HG03045 (cell line): ENCODE results near the gene P3R3URF.

ENCODE experiments used
- ATAC-seq: cut with Tn5 transposase; IDR thresholded peaks from one replicate; pipeline ENCODE4 v1.9.1; 2021; ENCODE audit warnings: mild to moderate bottlenecking, moderate library complexity; ENCODE audit not compliant: unreplicated experiment

The P3R3URF gene

DNA sequence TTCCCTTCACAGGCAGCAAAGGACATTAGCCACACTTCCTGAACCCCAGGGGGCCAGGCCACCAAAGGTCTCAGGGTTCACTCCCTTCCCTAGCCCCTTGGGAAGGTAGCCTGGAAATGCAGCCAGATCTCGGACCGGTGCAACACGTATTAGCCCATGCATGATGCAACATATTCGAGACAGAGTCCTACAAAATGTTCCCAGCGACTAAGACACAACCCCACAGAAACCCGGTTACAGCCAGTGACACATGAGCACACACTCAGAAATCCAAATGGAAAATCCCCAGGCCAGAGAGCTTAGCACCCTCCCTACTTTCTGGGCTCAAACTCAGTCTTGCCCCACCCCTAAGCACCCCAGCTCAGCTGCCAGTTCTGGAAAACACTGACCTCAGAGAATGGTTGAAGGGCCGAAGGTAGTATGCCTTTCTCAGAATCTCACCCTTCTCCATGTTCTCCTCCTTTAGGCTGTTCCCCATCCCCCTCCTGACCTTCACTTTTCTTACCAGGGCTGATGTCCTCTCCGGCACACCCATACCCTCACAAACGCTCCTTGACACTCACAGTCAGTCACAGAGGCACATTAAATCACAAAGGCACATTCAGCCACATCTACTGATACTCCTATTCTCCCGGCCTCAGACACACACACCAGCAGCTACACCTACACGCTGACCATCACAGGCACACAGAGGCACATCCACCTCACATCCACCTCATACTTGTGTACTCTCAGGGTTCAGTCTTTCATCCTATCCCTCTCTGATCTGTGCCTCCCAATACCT, 1.6 kb downstream of the P3R3URF start, which contains the start of gene TSPAN1:
Gene TSPAN1 (plus strand): TSS at position 640 of the 784 bp plus-strand sequence. CDS start 6,021 bp downstream, outside the sequence.
- ATAC-seq = no peak

DNA sequence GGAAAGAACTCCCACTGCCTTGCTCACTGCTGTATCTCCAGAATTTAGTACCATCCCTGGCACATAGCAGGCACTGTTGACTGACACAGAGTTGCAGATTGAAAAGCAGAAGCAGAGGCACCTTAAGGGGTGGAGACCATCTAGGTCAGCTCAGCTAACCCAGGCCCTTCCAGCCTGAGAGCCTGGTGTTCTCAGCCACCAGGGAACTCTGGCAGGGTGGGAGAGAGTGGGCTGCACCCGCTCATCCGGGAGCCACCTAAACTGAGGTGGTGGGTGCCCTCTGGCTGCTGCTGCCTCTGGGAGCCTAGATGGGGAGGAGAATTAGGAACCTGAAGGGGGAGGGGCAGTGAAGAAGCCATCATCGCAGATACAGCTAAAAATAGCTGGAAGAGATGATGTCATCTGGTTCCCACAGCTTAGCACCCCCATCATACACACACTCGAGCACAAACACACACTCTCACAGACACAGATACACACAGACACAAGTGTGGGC, 2.9 kb downstream of the P3R3URF start:
- no peak for ATAC-seq

DNA sequence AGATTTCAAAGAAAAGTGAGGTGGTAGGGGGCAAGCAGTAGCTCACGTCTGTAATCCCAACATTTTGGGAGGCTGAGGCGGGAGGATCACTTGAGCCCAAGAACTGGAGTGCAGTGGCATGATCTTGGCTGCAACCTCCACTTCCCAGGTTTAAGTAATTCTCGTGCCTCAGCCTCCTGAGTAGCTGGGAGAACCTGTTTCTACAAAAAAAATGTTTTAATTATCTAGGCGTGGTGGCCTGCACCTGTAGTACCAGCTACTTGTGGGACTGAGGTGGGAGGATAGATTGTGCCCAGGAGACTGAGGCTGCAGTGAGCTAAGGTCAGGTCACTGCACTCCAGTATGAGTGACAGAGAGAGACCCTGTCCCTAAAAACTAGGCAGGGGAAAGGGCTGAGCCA, 4.0 kb downstream of the P3R3URF start:
- no peak for ATAC-seq

DNA sequence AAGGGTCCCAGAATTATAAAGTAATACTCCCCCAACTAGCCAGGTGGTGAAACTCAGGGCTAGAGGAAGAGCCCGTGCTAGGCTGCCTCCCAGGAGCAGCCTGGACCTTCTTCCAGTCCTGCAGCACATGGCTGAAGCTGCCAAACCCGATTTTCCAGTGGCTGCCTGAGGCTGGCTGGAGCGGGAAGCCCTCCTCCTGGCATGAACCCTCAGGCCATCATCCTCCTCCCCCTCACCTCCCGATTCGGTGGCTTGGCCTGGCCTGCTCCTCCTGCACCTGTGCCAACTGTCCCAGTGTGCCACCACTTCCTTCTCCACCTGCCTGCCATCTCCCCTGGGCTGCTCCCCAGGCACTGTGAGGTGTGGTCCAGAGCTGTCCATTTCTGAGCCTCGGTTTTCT, 4.4 kb downstream of the P3R3URF start:
- ATAC-seq = no peak

DNA sequence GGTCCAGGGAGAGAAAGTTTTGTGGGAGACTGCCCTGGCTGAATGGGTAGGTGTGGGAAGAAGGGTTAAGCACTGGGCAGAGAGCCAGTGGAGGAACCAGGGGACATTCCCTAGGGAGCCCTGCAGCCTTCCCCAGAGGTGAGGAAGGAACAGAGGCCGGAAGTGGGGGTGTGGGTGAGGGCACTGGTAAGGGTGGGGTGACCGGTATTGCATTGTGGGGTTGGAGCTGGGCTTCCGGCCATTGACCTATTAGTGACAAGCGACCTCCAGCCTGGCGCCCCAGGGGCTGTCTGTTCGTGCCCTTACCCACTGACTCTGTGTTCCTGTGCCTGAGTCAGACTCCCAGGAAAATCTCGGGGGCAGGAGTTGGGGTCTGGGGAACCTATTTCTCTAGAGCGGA, 4.9 kb downstream of the P3R3URF start:
- ATAC-seq = no peak

DNA sequence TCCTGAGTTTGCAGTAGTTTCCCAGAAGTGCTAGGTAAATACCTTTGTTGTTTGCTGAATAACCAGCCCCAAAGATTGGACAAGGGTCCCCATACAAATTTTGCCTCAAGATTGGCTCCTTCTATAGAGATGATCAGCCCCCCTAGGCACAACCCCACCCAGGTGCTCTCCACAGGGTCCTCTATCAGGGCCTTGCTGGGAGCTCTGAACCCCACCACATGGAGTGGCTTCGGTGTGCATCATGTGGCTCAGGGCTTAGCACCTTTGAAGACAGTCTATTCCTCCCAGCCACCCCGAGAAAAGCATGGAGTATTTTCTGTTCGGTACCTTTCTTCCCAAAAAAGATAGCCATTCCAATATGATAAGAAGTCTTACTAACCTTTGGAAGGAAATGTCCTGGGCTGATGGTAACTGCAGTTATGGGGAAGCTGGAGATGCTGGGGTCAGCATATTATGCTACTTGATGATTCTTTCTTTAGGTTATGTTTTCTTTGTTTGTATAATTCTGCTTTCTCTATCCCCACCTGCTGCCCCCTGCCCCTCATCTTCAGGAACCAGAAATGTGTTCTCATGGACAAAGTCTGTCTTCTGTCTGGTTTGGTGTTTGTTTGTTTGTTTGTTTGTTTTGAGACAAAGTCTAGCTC, 6.4 kb downstream of the P3R3URF start:
- ATAC-seq = no peak

DNA sequence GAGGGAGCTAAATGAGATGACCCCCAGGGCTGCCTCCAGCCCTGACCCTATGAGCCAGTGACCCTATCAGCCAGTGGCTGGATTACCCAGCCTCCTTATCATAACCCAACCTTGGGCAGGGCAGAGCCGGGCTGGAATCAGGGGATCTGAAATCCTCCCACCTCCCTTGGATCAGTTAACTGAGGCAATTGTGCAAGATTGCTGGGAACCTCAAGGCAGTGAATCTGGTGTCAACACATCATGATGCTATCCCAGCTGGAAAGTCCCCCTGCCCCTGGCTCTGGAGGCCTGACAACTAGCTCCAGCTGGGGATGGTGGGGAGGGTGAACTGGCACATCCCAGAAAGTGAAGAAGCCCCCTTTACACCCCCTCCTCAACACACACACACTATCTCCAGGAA, 7.8 kb downstream of the P3R3URF start:
- no peak for ATAC-seq

DNA sequence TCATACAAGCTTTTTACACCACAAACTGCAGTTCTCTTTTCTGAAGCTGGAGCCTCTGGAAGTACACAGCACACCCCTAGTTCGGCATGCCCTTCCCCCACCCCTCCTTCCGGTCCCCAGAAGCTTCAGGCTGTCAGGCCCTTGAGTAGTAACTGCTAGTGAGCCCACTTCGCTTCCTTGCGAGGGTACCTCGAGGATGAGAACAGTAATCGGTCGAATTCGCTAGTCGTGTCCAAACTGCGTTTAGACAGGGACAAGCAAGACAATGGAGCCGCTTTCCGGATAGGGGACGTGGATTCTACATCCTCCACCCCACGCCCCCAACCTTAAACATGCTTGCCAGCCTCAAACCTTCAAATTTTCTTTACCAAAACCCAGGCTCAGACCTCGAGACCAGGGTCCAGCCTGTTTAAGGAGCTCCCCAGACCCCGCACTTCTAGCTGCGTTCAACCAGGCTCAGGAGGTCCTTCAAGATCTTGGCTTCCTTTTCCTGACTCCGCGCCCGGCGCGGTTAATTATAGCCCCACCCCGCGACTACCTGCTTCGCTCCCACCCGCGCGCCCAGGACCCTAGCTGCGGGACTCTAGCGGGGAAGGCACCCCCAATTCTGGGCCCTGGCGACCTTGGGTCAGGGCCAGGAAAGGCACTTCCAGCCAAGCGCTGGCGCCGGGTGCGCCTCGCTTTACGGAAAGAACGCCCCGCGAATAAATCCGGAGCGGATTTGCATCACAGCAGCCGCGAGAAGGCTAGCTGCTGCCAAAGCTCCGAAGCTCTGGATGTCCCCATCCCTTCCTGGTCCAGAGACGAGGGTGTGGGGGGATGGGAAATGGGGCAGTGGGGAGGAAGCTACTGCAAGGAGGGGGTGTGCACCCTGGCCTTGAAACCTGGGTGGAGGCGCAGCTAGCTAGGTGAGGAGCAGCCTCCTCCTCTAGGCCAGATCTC, 9.5 kb downstream of the P3R3URF start:
- ATAC-seq = no peak

DNA sequence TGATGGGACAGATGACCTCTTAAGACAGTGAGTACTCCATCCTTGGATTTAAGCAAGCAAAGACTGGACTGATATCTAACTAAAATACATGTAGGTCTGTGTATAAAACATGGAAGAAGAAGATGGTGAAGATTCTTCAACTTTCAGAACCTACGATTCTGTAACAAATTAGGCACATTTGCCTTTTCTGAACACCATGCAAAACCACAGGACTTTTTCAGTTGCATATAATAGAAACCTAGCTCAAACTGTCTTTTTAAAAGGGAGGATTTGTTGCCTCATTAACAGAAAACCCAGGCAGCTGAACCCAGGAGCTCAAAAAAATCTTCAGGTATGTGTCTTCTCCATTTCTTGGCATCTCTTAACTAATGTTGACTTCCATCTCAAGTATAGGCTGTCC, 16.1 kb downstream of the P3R3URF start:
- ATAC-seq = no peak

DNA sequence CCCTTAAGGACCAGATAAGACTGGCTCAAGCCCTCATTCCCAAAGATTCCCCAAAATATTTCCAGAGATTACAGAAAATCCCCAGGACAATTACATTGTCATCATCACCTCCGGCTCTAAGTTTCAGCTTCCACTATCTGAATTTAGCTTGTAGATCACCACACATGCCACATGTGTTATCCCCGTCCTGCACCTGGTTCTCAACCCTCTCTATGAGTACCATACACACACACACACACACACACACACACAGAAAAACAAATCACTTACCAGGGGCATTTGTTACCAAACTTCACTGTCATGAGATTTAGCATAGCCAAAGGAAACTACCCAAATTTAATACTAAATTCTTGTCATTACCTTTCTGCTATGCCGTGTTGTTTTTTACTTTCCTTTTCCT, 16.8 kb downstream of the P3R3URF start:
- no peak for ATAC-seq

DNA sequence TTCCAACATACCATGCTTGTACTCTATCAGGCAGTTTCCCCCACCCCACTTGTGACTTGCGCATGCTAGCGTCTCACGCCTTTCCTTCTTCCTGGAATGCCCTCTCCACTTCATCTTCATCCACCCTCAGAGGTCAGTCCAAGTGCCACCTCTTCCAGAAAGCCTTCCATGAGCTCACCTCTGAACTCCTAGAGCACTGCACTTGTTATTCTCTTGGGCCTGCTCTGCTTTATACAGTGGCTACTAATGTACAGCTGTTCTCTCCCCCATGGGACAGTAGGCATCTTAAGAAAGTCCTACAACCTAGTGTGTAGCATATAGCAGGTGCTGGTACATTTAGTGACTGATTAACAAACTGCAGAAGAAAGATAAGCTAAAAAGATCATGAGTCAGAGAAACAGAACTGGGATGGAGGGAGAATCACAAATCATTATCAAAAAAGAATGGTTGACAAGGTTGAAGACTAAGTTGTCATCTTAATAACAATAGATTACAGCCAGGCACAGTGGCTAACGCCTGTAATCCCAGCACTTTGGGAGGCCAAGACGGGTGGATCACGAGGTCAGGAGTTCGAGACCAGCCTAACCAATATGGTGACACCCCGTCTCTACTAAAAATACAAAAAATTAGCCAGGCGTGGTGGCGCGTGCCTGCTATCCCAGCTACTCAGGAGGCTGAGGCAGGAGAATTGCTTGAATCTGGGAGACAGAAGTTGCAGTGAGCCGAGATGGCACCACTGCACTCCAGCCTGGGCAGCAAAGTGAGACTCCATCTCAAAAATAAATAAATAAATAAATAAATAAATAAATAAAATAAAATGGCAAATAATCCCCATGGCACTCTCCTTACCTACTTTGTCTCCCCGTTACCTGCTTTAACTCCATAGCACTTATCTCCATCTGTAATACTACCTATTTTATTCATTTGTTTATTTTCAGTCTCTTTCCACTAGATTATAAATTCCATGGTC, 17.7 kb downstream of the P3R3URF start:
- no peak for ATAC-seq

DNA sequence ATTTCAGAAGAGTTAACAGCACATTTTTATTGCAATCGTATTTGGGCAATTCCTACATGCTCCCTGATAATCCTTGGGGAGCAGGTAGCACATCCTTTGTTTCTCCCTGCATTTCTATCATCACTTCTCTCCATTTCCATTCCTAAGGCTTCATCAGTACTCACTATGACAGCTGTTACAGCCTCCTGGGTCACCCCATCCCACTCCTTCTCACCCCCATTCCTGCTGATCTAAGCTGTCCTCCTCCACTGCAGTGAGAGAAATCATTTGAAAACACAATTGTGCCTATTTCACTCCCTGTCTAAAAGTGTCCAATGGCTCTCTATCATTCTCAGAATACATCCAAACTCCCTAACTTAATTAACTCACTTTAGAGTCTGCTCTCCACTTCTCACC, 18.4 kb downstream of the P3R3URF start:
- ATAC-seq = no peak

DNA sequence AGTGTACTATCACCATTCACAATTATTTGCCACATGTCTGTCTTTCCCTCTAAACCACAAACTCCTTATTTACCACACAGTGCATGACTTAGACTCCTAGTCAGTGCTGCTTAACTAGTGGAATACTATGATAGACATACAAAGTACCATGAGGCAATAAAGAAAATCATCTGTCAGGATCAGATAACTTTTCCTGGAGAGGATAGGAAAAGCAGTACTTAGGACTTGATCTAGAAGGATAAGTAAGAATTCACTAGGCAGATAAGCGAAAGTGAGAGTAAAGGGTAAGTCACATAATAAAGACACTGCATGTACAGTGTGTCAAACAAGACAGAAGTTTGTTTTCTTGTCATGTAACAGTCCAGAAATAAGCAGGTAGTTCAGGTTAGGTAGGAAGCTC, 22.6 kb downstream of the P3R3URF start:
- no peak for ATAC-seq

DNA sequence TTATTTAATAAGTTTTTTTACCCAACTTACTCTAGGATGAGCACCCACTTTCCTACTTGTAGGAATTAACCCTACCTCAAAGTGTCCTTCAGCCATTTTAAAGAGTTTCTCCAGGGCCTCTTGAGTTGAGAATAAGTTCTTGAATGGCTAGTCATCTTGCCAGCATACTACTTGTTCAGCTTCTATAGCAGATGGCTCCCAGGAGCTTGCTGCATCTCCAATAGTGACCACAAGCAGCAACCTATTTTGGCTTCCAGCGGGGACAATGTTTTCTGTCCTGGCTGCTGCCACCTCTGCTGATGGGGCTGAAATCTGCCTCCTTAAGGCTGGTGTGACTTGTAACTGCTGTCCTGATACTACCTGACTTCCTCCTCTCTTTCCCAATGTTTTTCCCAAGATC, 23.1 kb downstream of the P3R3URF start:
- no peak for ATAC-seq

DNA sequence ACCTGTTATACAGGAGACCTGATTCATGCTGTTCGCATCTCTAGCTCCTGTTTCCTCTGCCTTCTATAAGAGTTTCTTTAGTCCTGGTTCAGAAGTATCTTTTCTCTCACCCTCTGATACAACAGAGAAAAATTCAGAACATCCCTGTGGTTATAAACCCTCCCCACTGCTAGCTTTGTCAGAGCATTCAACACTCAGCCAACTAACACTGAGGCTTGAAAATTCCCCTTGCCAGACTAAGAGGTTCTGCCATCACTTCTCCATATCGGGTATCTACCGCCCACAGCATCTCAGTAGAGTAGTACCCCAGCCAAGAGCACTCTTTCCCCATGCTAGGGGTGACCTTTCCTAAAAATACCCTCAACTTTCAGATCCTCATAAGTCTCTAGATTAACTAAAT, 24.3 kb downstream of the P3R3URF start:
- no peak for ATAC-seq

DNA sequence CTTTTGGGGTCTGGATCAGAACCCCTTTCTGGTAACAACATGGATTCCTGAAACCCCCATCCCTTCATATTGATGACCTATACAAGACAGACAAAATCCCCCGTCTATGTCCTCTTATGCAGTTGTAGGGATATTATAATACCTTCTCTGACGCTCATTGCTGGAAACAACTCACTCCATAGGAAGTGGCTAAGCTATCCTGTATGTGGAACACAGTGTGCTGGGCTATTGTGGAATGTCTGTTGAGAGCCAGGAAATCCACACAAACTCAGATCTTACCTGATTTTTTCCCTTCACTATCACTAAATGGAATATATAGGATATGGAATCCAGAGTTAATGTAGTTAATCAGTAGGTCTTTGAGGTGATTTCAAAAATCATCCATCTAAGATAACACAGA, 26.2 kb downstream of the P3R3URF start:
- ATAC-seq = no peak

DNA sequence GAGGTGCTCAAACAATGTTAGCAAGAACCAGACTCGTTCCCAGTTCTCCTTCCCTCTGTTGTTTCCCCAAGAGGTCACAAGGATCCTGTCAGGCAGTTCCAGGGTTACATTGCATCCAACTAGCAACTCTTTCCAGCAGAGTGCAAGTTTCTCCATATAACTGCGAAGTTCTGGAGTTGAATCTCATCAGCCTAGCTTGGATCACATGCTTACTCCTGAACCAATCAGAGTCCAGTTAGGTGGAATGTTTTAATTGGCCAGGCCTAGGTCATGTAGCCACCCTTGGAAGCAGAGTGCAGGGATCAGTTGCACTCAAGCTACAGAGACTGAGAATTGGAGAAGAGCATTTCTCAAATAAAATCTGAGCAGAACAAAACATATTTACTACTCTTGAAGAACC, 28.0 kb downstream of the P3R3URF start:
- no peak for ATAC-seq

DNA sequence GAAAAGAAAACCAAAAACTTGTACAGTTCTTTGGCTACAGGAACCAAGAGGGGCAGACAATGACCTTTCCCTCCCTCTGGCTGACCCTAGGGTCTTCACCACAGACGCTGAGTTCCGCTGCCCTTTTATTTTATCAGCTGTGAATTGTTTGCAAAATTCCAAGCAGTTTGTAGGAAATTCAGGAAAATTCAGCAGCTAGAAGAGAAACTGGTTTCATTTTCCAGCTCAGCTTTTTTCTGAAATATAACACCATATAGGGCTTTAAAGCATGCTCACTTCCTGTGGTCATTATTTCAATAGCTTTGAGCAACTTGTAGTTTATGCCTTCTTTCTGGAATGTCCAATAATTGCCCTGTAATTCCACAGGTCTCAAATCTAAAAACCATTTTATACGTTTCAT, 38.4 kb downstream of the P3R3URF start:
- no peak for ATAC-seq

DNA sequence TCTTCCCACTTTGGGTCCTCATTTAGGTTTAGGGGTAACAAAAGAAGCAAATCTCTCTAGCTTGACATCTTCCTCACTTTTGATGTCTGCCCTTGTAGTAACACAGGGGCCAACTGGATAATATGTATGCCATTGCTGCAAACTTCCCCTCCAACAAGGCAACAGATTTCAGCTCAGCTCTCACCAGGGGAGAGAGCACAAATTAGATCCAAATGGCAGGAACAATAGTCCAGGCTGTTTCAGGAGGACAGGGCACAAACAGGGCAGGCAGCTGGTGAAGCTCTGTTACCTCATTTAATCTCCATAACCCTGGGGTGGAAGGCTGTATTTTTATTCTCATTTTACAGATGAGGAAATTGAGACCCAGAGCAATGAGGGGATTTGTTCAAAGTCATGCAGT, 39.6 kb downstream of the P3R3URF start:
- ATAC-seq = no peak

DNA sequence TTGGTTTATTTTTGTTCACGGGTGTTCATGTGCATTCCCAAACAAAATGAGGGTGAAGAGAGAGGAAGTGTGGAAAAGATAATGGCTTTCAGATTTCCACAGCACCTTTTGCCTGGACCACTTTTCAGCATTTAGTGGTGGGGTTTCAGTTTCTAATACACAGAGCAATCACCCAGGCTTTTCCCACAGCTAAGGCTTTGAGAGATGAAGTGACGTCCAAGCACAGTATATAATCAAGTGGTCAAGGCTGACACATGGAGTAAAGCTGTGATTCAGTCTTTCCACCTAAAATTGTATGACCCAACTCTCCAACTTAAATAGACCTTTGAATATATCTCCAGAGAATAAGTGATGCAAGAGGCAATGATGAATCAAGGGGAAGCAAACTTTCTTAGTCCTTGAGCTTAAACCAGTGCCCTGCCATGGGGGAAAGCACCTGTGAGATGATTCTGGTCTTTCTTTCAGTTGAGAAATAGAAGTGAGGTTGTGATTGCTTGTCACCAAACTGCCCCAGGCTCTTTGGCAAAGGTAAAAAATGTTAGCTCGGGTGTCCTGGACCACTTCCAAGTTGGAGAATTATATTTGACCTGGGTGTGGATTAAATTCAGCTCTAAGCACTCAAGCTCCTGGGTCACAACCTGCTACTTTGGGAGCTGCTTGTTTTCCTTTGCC, 41.5 kb downstream of the P3R3URF start:
- no peak for ATAC-seq
